IMR-90 (cell line): Measurements from ENCODE around the gene HMBS. TPM values are rescaled to one million over a fixed set of nuclear protein-coding genes. Genes with fewer than 3 reads are reported as not detected.

ENCODE experiments used
- ATAC-seq: fragments of 200-7000 bp; cut with Tn5 transposase; 2 replicates; pipeline ENCODE4 v1.9.1; 2020; ENCODE audit warnings: low read depth, mild to moderate bottlenecking, moderate library complexity
- BruUV-seq: library from RNA; stranded (reverse); fragments of 400-500 nt; replicated peaks from 2 replicates; lab custom pipeline; 2021; lab: Mats Ljungman, UMichigan
- CTCF ChIA-PET: fragments of 300-600 bp; formaldehyde crosslinking; extraction: SDS; loops from one replicate; lab custom pipeline; 2021; ENCODE audit warnings: antibody characterized with exemption; lab: Yijun Ruan, JAX
- POLR2A ChIA-PET: fragments of 300-600 bp; sonication (Branson Sonifier 250); formaldehyde crosslinking; loops from one replicate; lab custom pipeline; 2022; ENCODE audit warnings: antibody characterized with exemption; ENCODE audit not compliant: unreplicated experiment; lab: Charles Lee
- DNase-seq: peaks from one replicate; pipeline ENCODE4 v3.0.0; 2013
- H2AFZ ChIP-seq: replicated peaks from 2 replicates; pipeline ENCODE3; 2013; ENCODE audit warnings: low read length, mild to moderate bottlenecking; ENCODE audit not compliant: poor library complexity
- H2AK5ac ChIP-seq: 2 replicates; pipeline ENCODE4 v1.6.1; 2013; ENCODE audit warnings: low read depth, low read length, inconsistent platforms
- H2AK9ac ChIP-seq: replicated peaks from 2 replicates; pipeline ENCODE3; 2013; ENCODE audit warnings: mild to moderate bottlenecking, low read depth, low read length, moderate library complexity; ENCODE audit not compliant: poor library complexity
- H2BK120ac ChIP-seq: 2 replicates; pipeline ENCODE4 v1.6.1; 2013; ENCODE audit warnings: low read depth, low read length, inconsistent platforms
- H2BK15ac ChIP-seq: 3 replicates; pipeline ENCODE4 v1.6.1; 2013; ENCODE audit warnings: low read depth, low read length, inconsistent platforms
- H2BK20ac ChIP-seq: 2 replicates; pipeline ENCODE4 v1.6.1; 2013; ENCODE audit warnings: low read depth, mild to moderate bottlenecking, inconsistent platforms, low read length, moderate library complexity
- H2BK5ac ChIP-seq: 2 replicates; pipeline ENCODE4 v1.6.1; 2013; ENCODE audit warnings: mild to moderate bottlenecking, low read depth, low read length, inconsistent platforms; ENCODE audit not compliant: poor library complexity, severe bottlenecking
- H3K14ac ChIP-seq: replicated peaks from 2 replicates; pipeline ENCODE4 v1.6.1; 2013; ENCODE audit warnings: low read depth, low read length, inconsistent platforms
- H3K18ac ChIP-seq: 2 replicates; pipeline ENCODE4 v1.6.1; 2013; ENCODE audit warnings: low read depth, low read length, control low read depth
- H3K23ac ChIP-seq: 2 replicates; pipeline ENCODE4 v1.6.1; 2013; ENCODE audit warnings: low read depth, low read length, inconsistent platforms
- H3K27ac ChIP-seq: 2 replicates; pipeline ENCODE4 v1.5.1; 2013; ENCODE audit warnings: mild to moderate bottlenecking, control low read depth, low read length; ENCODE audit not compliant: insufficient read depth
- H3K27me3 ChIP-seq: 2 replicates; pipeline ENCODE4 v1.6.1; 2013; ENCODE audit warnings: low read length; ENCODE audit not compliant: control insufficient read depth, insufficient read depth
- H3K36me3 ChIP-seq: 2 replicates; pipeline ENCODE4 v1.6.1; 2013; ENCODE audit warnings: low read length, mixed read lengths; ENCODE audit not compliant: control insufficient read depth, insufficient read depth
- H3K4ac ChIP-seq: 2 replicates; pipeline ENCODE4 v1.6.1; 2013; ENCODE audit warnings: low read depth, low read length, inconsistent platforms
- H3K4me1 ChIP-seq: 2 replicates; pipeline ENCODE4 v1.6.1; 2013; ENCODE audit warnings: low read length, mixed read lengths; ENCODE audit not compliant: control insufficient read depth, insufficient read depth
- H3K4me2 ChIP-seq: 2 replicates; pipeline ENCODE4 v1.6.1; 2013; ENCODE audit warnings: low read depth, mild to moderate bottlenecking, control low read depth, low read length, moderate library complexity
- H3K4me3 ChIP-seq: 2 replicates; pipeline ENCODE4 v1.5.1; 2013; ENCODE audit warnings: low read depth, mild to moderate bottlenecking, control low read depth, low read length, moderate library complexity; ENCODE audit not compliant: insufficient read depth
- H3K56ac ChIP-seq: 2 replicates; pipeline ENCODE4 v1.6.1; 2013; ENCODE audit warnings: low read length, inconsistent platforms; ENCODE audit not compliant: insufficient read depth; ENCODE audit errors: extremely low read depth
- H3K79me1 ChIP-seq, 2 experiments: 2 replicates each; pipeline ENCODE4 v1.6.1; 2013; ENCODE audit warnings: low read length in 2 of 2, inconsistent platforms in 1 of 2, low read depth in 1 of 2
- H3K9ac ChIP-seq: 2 replicates; pipeline ENCODE4 v1.6.1; 2013; ENCODE audit warnings: low read depth, low read length, control low read depth
- H3K9me1 ChIP-seq: 2 replicates; pipeline ENCODE4 v1.6.1; 2013; ENCODE audit warnings: low read length, inconsistent platforms; ENCODE audit not compliant: insufficient read depth
- H3K9me3 ChIP-seq: 2 replicates; pipeline ENCODE4 v1.6.1; 2013; ENCODE audit warnings: low read length; ENCODE audit not compliant: control insufficient read depth, insufficient read depth
- H4K20me1 ChIP-seq: 2 replicates; pipeline ENCODE4 v1.6.1; 2013; ENCODE audit warnings: low read length, inconsistent platforms; ENCODE audit not compliant: insufficient read depth
- H4K5ac ChIP-seq: 2 replicates; pipeline ENCODE4 v1.6.1; 2013; ENCODE audit warnings: mild to moderate bottlenecking, low read depth, low read length, control low read depth
- H4K8ac ChIP-seq, 2 experiments: 2 replicates each; pipeline ENCODE4 v1.6.1; 2013; ENCODE audit warnings: low read depth in 2 of 2, low read length in 2 of 2, control low read depth in 1 of 2, inconsistent platforms in 1 of 2
- H4K91ac ChIP-seq: 2 replicates; pipeline ENCODE4 v1.6.1; 2013; ENCODE audit warnings: low read depth, low read length, inconsistent platforms; ENCODE audit not compliant: insufficient read depth
- CEBPB ChIP-seq: IDR thresholded peaks from 2 replicates; pipeline ENCODE4 v1.6.1; 2012; ENCODE audit warnings: low read depth, low read length, improper control_type of control experiment
- CHD1 ChIP-seq: IDR thresholded peaks from 2 replicates; pipeline ENCODE4 v1.6.1; 2012; ENCODE audit warnings: low read depth, low read length, improper control_type of control experiment
- MAZ ChIP-seq: IDR thresholded peaks from 2 replicates; pipeline ENCODE4 v1.6.1; 2012; ENCODE audit warnings: low read depth, mild to moderate bottlenecking, low read length, improper control_type of control experiment, moderate library complexity, borderline replicate concordance
- NFE2L2 ChIP-seq: fragments of 150-350 bp; IDR thresholded peaks from 2 replicates; pipeline ENCODE4 v1.6.1; 2016; ENCODE audit warnings: low read depth, mild to moderate bottlenecking, low read length
- SMC3 ChIP-seq: fragments of 150-350 bp; IDR thresholded peaks from 2 replicates; pipeline ENCODE4 v1.6.1; 2016; ENCODE audit warnings: low read depth, mild to moderate bottlenecking, antibody characterized with exemption, low read length, moderate library complexity
- WGBS, 2 experiments: methylation state at CpG; one replicate each; pipeline versions ENCODE4 v1.1.5 to v1.1.7; 2013; ENCODE audit warnings: missing lambda C conversion rate in 2 of 2; ENCODE audit not compliant: insufficient read length in 1 of 2; ENCODE audit errors: extremely low coverage in 2 of 2; 5-methylcytosine and 5-hydroxymethylcytosine counted together
- dilution Hi-C: fragments of 300-500 bp; cut with HindIII; formaldehyde crosslinking; loops from one replicate; pipeline ENCODE4 v1.14.3; 2018; ENCODE audit warnings: low sequenced_read_pairs; ENCODE audit not compliant: unreplicated experiment
- in situ Hi-C: fragments of 300-500 bp; cut with MboI; formaldehyde crosslinking; loops from 3 replicates; pipeline ENCODE4 v1.14.3; 2019; ENCODE audit warnings: low sequenced_read_pairs, inconsistent platforms, mixed read lengths
- intact Hi-C: fragments of 100-400 bp; cut with micrococcal nuclease; formaldehyde crosslinking; loops from 2 replicates; pipeline ENCODE4 v1.10.0; 2022
- polyA plus RNA-seq, 3 experiments: library from polyadenylated mRNA; depleted of rRNA; stranded (reverse); fragments of >200 nt; gene quantifications; 2 replicates each; pipeline ENCODE4 v1.2.3, GENCODE V29; 2012; ENCODE audit warnings: low replicate concordance in 1 of 3
- total RNA-seq: library from RNA; depleted of rRNA; stranded (reverse); fragments of >200 nt; gene quantifications from 2 replicates; pipeline ENCODE4 v1.2.3, GENCODE V29; 2012

Gene HMBS
- total and polyA plus RNA-seq, 2 of the 4 experiments (the other 2 are of a cell fraction): 17.9 to 59.5 TPM

DNA sequence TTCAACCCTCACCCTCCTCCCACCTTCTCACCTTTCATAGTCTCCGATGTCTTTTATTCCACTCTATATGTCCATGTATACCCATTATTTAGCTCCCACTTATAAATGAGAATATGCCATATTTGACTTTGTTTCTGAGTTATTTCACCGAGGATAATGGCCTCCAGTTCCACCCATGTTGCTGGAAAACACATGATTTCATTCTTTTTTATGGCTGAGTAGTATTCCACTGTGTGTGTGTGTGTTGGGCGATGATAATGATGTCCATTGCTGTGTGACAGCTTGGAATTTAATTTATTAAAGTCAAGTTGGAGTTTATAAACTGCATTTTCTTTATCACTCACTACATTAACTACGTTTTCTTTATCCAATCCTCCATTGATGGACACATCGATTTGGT lies 33.5 kb downstream of the HMBS start:
- Histone ChIP-seq H3K18ac (no peak overlapping the region), H3K4me3 (no peak overlapping the region), H2AFZ (no peak overlapping the region), H3K56ac (no peak overlapping the region), H2AK5ac (no peak overlapping the region), H3K4ac (no peak overlapping the region), H3K4me1 (peaks cover 1% of the 10 kb centered on the region; the same call in 1 of the 2 replicates), H3K27ac (no peak overlapping the region), H3K4me2 (no peak overlapping the region), H2BK20ac (no peak overlapping the region), H2AK9ac (no peak overlapping the region), H3K9me1 (peaks cover 4% of the 10 kb centered on the region), H3K27me3 (no peaks in the 10 kb centered on the region), H2BK5ac (no peak overlapping the region), H3K14ac (no peak overlapping the region), H4K20me1 (no peaks in the 10 kb centered on the region; the same call in 1 of the 2 replicates), H3K9ac (no peak overlapping the region), H4K91ac (no peak overlapping the region), H2BK120ac (no peak overlapping the region), H3K23ac (no peak overlapping the region), H4K5ac (no peak overlapping the region), H3K9me3 (no peaks in the 10 kb centered on the region), H3K79me1 (peaks cover 10 to 25% of the 10 kb centered on the region in 2 experiments), H4K8ac (no peak overlapping the region), H3K36me3 (peaks cover 17% of the 10 kb centered on the region), H2BK15ac (no peak overlapping the region)
- DNase-seq (no peak), ATAC-seq (no peak)
- TF ChIP-seq MAZ (no peak), CHD1 (no peak), CEBPB (no peak), NFE2L2 (no peak), SMC3 (no peak)
- in situ Hi-C loops: no loop called here
- dilution Hi-C loops: no loop called here
- no CpG with 5 or more reads among the region's 5 CpGs for WGBS, 2 experiments
- ChIA-PET CTCF (no interaction called here), POLR2A (no interaction called here)
- BruUV-seq: no TSS peak
- intact Hi-C loops: no loop called here
